GM21381 (cell line): ENCODE results near the gene GPA33.

Experiments used
- ATAC-seq: cut with Tn5 transposase; IDR thresholded peaks from one replicate; pipeline ENCODE4 v1.9.1; 2021; ENCODE audit warnings: mild to moderate bottlenecking, moderate library complexity; ENCODE audit not compliant: unreplicated experiment

Gene GPA33, protein sequence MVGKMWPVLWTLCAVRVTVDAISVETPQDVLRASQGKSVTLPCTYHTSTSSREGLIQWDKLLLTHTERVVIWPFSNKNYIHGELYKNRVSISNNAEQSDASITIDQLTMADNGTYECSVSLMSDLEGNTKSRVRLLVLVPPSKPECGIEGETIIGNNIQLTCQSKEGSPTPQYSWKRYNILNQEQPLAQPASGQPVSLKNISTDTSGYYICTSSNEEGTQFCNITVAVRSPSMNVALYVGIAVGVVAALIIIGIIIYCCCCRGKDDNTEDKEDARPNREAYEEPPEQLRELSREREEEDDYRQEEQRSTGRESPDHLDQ

DNA sequence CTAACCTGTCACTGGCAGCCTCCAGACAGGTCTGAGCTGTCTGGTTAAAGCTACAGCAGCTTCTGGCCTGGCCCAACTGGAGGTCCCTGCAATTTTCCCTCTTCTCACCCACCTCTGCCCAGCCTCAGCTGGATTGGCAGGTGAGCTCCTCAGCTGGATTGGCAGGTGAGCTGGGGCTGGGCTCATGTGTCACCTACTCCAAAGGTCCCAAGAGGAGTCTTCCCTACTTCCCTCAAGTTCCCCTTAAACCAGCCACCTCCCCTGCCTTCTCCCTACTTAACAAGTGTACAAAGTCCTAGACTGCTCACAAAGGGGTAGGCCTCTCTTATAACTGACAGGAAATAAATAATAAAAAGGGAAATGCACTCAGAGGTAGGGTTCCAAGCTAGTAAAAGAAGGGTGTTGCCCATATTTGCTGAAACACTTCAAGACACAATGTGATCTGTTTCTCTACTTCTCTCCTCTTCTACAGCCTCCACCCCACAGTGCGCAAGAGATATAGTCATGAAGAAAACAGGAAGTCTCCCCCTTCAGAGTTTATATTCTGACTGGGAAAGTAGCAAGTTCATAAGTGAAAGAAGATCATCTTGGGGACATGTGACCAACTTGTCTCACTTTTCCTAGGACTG lies at the start of gene GPA33:
TSS of gene GPA33 (minus strand) at position 64 of the 629 bp plus-strand sequence. CDS start 90 bp downstream, outside the sequence.
- ATAC-seq: no peak

GRCh38 chr1:167138703-167139102 lies 48.5 kb upstream of the GPA33 start:
- no peak for ATAC-seq

GRCh38 chr1:167137793-167138510 lies 47.8 kb upstream of the GPA33 start:
- ATAC-seq: no peak

- no peak for ATAC-seq
These were observed 47.2 kb upstream of the GPA33 start for GRCh38 chr1:167137332-167137781.

DNA sequence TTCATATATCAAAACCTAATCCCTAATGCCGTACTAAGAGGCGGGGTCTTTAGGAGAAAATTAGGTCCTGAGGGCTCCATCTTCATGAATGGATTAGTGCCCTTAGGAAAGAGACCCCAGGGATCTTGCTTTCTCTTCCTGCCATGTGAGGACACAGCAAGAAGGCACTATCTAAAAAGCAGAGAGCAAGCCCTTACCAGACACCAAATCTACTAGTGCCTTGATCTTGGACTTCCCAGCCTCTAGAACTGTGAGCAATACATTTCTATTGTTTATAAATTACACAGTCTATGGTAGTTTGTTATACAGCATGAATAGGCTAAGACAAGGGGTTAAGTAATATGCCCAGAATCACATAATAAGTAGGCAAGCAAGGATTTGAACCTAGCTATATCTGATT lies 46.6 kb upstream of the GPA33 start:
- ATAC-seq: no peak

- ATAC-seq: no peak
These were observed 46.0 kb upstream of the GPA33 start for GRCh38 chr1:167136191-167136614.

DNA sequence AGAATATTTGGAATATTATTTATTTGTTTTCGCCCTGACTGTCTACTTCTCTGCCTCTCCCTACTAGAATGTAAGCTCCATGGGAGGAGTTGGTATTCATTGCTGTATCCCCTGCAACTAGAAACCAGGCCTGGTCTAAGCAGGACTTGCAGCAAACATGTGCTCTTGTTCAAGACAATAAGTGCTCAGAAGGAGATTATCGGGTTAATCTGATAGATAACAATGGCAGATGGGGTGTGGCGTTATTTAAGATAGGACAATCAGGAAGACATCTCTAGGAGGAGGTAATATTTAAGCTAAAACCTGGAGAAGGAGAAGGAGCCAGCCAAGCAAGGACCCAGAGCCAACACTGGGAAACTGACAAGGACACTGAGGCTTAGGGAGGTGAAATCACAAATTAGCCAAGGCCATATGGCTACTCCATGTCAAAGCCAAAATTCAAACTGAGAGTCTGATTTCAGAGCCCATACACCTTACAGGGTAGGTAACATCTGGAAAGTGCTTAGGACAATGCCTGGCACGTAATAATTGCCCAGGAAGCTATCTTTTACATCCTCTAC lies 45.2 kb upstream of the GPA33 start:
- no peak for ATAC-seq

DNA sequence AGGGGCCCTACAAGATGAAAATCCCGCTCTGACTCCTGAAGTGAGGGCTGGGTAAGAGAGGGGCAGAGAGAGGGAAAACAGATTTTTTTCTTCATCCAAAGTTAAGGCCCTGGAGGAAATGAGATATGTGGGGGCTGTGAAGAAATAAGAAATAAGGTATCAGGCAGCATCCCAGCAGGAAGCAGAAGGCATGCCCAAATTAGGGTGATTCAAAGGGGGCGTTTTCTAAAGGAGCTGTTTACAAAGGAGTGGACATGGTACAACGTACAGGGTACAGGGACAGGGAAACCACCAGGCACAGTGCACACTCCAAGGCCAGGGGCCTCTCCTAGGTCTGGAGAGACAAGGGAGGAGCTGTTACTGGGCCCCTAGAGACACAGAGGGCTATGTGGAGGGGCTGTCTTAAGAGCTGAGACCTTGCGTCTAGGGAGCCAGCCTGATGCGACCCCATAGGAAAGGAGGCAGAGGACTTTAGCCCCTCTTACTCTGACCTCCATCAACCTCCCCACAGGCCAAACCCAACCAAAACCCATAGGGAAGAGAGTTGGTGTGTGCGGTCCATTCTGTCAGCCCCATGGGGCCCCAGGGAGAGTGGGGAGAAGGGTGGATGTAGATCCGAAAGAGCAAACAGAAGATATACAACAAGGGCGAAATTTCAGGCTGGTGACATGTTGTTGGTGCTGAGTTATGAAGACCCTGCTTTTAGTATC lies 42.3 kb upstream of the GPA33 start:
- ATAC-seq: no peak

GRCh38 chr1:167130829-167131510 lies 40.8 kb upstream of the GPA33 start:
- ATAC-seq: no peak

DNA sequence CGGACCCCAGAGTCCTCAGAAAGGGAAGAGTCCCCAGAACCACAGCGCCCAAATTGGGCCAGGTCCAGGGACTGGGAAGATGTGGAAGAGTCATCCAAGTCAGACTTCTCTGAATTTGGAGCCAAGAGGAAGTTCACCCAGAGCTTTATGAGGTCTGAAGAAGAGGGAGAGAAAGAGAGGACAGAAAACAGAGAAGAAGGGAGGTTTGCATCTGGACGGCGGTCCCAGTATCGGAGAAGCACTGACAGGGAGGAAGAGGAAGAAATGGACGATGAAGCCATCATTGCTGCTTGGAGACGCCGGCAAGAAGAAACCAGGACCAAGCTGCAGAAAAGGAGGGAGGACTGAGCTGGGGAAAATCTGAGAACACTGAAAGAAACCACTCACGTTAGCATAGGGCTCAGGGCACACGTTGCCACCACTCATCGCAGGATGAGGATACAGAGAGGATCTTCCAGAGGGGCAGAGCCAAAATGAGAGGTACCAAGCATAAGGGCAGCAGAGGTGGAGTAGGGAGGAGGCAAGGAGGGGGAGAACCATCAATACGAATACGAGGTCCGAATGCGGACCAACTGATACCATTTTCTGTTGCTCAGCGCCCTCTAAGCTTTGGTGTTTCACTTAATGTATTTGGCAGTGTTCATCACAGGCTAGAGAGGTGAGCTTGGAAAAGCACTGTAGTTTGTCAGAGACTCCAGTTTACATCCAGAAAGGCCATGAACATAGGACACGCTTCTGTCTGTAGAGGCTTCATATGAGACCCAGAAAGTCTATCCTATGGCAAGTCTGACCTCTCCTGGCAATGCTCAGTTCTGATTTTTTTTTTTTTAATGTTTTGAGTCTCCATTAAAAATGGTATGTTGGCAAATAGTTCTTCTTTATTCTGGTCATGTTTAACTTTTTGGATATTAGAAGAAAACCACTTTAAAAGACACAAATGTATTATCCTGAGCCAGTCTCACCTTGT lies 38.4 kb upstream of the GPA33 start:
- no peak for ATAC-seq

DNA sequence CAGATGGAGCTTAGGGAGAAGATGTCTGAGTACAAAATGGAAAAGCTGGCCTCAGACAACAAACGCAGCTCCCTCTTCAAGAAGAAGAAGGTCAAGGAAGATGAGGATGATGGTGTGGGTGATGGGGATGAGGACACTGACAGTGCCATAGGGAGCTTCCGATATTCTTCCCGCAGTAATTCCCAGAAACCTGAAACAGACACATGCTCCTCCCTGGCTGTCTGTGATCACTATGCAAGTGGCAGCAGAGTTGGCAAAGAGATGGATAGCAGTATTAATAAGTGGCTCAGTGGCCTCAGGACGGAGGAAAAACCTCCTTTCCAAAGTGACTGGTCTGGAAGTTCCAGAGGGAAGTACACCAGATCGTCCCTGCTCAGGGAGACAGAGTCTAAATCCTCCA lies 37.5 kb upstream of the GPA33 start:
- no peak for ATAC-seq

DNA sequence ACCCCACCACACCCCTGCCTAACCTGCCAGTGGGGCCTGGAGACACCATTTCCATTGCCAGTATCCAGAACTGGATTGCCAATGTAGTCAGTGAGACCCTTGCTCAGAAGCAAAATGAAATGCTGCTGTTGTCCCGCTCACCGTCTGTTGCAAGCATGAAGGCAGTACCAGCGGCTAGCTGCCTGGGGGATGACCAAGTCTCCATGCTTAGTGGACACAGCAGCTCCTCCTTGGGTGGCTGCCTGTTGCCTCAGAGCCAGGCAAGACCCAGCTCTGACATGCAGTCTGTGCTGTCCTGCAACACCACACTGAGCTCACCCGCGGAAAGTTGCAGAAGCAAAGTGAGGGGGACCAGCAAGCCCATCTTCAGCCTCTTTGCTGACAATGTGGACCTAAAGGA lies 37.1 kb upstream of the GPA33 start:
- ATAC-seq: no peak

GRCh38 chr1:167126811-167127210 lies 36.6 kb upstream of the GPA33 start:
- no peak for ATAC-seq

- ATAC-seq: no peak
These were observed 36.1 kb upstream of the GPA33 start for GRCh38 chr1:167126317-167126716.

DNA sequence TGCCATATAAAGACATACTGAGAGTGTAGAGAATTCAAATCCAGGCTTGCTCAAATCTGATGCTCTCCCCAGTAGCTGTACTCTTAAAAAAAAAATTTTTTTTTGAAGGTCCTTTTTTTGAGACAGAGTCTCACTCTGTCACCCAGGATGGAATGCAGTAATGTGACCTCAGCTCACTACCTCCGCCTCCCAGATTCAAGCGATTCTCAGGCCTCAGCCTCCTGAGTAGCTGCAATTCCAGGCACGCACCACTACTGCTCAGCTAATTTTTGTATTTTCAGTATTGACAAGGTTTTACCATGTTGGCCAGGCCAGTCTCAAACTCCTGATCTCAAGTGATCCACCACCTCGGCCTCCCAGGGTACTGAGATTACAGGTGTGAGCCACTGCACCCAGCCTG lies 32.4 kb upstream of the GPA33 start:
- ATAC-seq: no peak

GRCh38 chr1:167122121-167122480 lies 31.9 kb upstream of the GPA33 start:
- ATAC-seq: no peak

GRCh38 chr1:167121375-167122120 lies 31.4 kb upstream of the GPA33 start:
- ATAC-seq: no peak

- no peak for ATAC-seq
These were observed 30.7 kb upstream of the GPA33 start for GRCh38 chr1:167120899-167121298.

- ATAC-seq: no peak
These were observed 29.5 kb upstream of the GPA33 start for GRCh38 chr1:167119696-167120095.
